Upper lobe of left lung (tissue), 6 donors: ENCODE data around the gene PLTP. TPM values are rescaled to one million over a fixed set of nuclear protein-coding genes. Genes with fewer than 3 reads are reported as not detected.
A peak's percentile ranks its signal among the peaks of the same experiment; 100 is the strongest.

ENCODE experiments used
- ATAC-seq, 2 donors: fragments of 200-7000 bp; cut with Tn5 transposase; one replicate each; pipeline ENCODE4 v1.9.1; 2022; ENCODE audit warnings: mild to moderate bottlenecking in 2 of 2, moderate library complexity in 2 of 2; ENCODE audit not compliant: low FRiP score in 2 of 2
- DNase-seq, 2 donors: peaks; one replicate each; pipeline ENCODE4 v3.0.0-alpha.2; 2019 to 2020
- H3K27ac ChIP-seq, 4 donors: fragments of 200-600 bp; sonication (generic); one replicate each; pipeline ENCODE4 v1.5.1; 2016 to 2019
- H3K27me3 ChIP-seq, 4 donors: fragments of 200-600 bp; sonication (generic); one replicate each; pipeline ENCODE4 v1.5.1; 2017 to 2019
- H3K36me3 ChIP-seq, 4 donors: fragments of 200-600 bp; sonication (generic); one replicate each; pipeline ENCODE4 v1.5.1; 2016 to 2019
- H3K4me1 ChIP-seq, 4 donors: fragments of 200-600 bp; sonication (generic); one replicate each; pipeline ENCODE4 v1.5.1; 2018 to 2019
- H3K4me3 ChIP-seq, 4 donors: fragments of 200-600 bp; sonication (generic); one replicate each; pipeline ENCODE4 v1.5.1; 2017 to 2019; ENCODE audit warnings: mild to moderate bottlenecking in 2 of 4, moderate library complexity in 1 of 4
- H3K9me3 ChIP-seq, 4 donors: fragments of 200-600 bp; sonication (generic); one replicate each; pipeline ENCODE4 v1.5.1; 2018 to 2019
- EP300 ChIP-seq, 4 donors: sonication (generic); formaldehyde crosslinking; IDR thresholded peaks; one replicate each; pipeline ENCODE4 v1.5.1; 2017; ENCODE audit warnings: antibody characterized with exemption in 4 of 4, control low read depth in 2 of 4
- POLR2A ChIP-seq, 4 donors: fragments of 450-650 bp; IDR thresholded peaks; one replicate each; pipeline ENCODE4 v1.5.1; 2016 to 2017; ENCODE audit warnings: antibody characterized with exemption in 4 of 4, mild to moderate bottlenecking in 2 of 4
- POLR2AphosphoS5 ChIP-seq, 2 donors: sonication (generic); formaldehyde crosslinking; IDR thresholded peaks; one replicate each; pipeline ENCODE4 v1.5.1; 2017; ENCODE audit warnings: antibody characterized with exemption in 2 of 2
- WGBS, 2 donors: methylation state at CpG; one replicate each; pipeline ENCODE4 v1.1.5; 2017 to 2018; 5-methylcytosine and 5-hydroxymethylcytosine counted together
- total RNA-seq, 6 donors: library from RNA; depleted of rRNA in 4 of 6; stranded (reverse); fragments of >200 nt in 4 of 6; gene quantifications; one replicate each; pipeline versions ENCODE4 v1.1.0 to v1.2.1, GENCODE V29; 2016 to 2021
- TF ChIP-seq, protein P1 (sequence below), 6 experiments: fragments of 450-650 bp in 4 of 6; fragments of 200-600 bp in 2 of 6; sonication (generic) in 2 of 6; IDR thresholded peaks; one replicate each; pipeline ENCODE4 v1.5.1; 2016 to 2019; ENCODE audit warnings: antibody characterized with exemption in 6 of 6
- donor health status: DM: no; HTN: no; CAD: no; lungs with moderate emphysema.
- donor health status: DM: no; HTN: yes; CAD: no; lungs with severe emphysema.

The PLTP gene
- total RNA-seq, 6 donors from 2014 or later = 28.9 to 169 (median 57.8) TPM

DNA sequence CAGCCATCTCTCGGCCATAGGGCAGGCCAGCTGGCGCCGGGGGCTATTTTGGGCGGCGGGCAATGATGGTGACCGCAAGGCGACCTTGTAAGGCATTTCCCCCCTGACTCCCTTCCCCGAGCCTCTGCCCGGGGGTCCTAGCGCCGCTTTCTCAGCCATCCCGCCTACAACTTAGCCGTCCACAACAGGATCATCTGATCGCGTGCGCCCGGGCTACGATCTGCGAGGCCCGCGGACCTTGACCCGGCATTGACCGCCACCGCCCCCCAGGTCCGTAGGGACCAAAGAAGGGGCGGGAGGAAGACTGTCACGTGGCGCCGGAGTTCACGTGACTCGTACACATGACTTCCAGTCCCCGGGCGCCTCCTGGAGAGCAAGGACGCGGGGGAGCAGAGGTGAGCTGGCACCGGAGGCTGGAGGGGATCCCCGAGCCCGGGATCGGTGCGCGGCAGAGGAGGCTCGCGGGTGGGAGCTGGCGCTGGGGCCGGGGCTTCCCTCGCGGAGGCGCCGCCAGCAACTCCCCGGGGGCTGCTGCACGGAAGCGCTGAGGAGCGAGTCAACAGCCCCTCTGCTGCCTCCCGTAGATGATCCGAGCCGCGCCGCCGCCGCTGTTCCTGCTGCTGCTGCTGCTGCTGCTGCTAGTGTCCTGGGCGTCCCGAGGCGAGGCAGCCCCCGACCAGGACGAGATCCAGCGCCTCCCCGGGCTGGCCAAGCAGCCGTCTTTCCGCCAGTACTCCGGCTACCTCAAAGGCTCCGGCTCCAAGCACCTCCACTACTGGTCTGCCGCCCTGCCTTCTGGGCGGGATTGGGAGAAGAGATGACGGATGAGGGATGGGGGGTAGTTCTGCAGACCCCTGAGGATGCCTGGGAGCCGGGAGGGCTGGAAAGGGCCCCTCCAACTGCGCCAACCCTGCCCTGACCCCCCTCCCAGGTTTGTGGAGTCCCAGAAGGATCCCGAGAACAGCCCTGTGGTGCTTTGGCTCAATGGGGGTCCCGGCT, 20.7 kb downstream of the PLTP start, which contains the start of the genes CTSA and NEURL2:
CTSA (plus strand) TSS at position 351 of the 999 bp plus-strand sequence; CDS start at position 585, 234 bp downstream.
NEURL2 (minus strand) TSS at position 224 of the 999 bp plus-strand sequence; CDS start at position 7, 217 bp downstream.
- Histone ChIP-seq H3K9me3 (no peaks in the 10 kb centered on the region), H3K4me3 (peak within 1 kb of the TSS; percentile 71 to 96 (median 90)), H3K27me3 (no peaks in the 10 kb centered on the region), H3K4me1 (peaks cover 23 to 35% (median 28%) of the 10 kb centered on the region in 4 donors), H3K36me3 (peaks cover 11 to 45% (median 35%) of the 10 kb centered on the region in 4 donors), H3K27ac (peak within 1 kb of the TSS; percentile 59 to 91 (median 80))
- DNase-seq (peak; percentile 92 to 95), ATAC-seq (peak; percentile 86 to 92)
- 4 to 20% methylated on average over 3 to 46 of the region's 78 CpGs for WGBS, 2 donors
- peak; percentile 91 to 93 for TF ChIP-seq POLR2AphosphoS5 (IDR thresholded peaks at IDR 0.05)
- TF ChIP-seq POLR2A (IDR thresholded peaks at IDR 0.05) = peak in 3 of 4 donors; percentile 43 to 82 (median 64)
- TF ChIP-seq, protein P1, sequence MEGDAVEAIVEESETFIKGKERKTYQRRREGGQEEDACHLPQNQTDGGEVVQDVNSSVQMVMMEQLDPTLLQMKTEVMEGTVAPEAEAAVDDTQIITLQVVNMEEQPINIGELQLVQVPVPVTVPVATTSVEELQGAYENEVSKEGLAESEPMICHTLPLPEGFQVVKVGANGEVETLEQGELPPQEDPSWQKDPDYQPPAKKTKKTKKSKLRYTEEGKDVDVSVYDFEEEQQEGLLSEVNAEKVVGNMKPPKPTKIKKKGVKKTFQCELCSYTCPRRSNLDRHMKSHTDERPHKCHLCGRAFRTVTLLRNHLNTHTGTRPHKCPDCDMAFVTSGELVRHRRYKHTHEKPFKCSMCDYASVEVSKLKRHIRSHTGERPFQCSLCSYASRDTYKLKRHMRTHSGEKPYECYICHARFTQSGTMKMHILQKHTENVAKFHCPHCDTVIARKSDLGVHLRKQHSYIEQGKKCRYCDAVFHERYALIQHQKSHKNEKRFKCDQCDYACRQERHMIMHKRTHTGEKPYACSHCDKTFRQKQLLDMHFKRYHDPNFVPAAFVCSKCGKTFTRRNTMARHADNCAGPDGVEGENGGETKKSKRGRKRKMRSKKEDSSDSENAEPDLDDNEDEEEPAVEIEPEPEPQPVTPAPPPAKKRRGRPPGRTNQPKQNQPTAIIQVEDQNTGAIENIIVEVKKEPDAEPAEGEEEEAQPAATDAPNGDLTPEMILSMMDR (IDR thresholded peaks at IDR 0.05) = peak in 1 of 6 experiments; percentile 15
- TF ChIP-seq EP300 (IDR thresholded peaks at IDR 0.05) = peak in 1 of 4 donors; percentile 84

DNA sequence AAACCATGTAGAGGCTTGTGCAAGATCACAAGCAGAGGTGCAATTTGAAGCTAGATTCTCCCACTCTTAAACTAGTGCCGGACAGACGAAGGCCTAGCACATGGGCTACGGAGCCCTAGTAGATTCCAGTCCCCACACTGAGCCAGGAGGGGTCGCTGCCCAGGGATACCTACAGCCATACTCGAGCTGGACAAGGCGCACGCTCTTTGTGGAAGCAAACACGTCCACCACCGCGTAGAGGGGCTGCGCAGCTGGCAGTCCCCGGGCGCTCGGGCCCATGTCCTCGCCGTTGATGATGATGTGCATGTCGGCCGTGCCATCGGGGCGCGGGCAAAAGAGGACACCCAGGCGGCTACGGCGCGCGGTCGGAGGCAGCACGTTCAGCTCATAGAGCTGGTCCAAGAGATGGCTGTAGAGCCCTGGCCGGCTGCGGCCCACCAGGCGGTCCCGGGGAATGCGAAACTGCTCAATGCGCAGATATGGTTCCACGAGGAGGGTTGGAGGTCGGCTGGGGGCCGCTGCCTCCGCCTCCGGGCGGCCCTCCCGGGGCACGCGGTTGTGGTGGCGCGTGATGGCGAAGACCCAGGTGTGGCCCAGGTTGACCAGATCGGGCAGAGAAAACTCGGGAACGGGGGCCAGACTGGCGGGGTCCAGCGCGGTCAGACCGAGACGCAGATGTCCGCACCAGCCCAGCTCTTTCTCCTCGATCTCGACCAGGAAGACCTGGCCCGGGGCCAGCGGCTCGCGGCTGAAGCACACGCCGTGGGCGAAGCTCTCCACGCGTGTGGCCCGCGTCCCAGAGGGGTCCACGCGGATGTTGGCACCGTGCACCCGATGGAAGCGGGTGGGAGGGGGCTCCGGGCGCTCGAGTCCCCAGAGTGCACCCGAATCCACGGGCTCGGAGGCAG, 21.6 kb downstream of the PLTP start:
- WGBS, 2 donors = 2 to 4% methylated on average over 23 to 55 of the region's 79 CpGs
- Histone ChIP-seq H3K36me3 (peaks cover 8 to 45% (median 26%) of the 10 kb centered on the region in 4 donors), H3K4me3 (peak overlapping the region; percentile 71 to 96 (median 90)), H3K27me3 (no peaks in the 10 kb centered on the region), H3K4me1 (peaks cover 23 to 35% (median 28%) of the 10 kb centered on the region in 4 donors), H3K27ac (peak overlapping the region; percentile 59 to 91 (median 80)), H3K9me3 (no peaks in the 10 kb centered on the region)
- peak; percentile 90 to 92 for DNase-seq
- ATAC-seq = peak; percentile 83 to 91
- peak in 1 of 2 donors; percentile 48 for TF ChIP-seq POLR2AphosphoS5 (IDR thresholded peaks at IDR 0.05)
- TF ChIP-seq, protein P1 (IDR thresholded peaks at IDR 0.05) = peak; percentile 56 to 75 (median 68)
- TF ChIP-seq POLR2A (IDR thresholded peaks at IDR 0.05) = peak in 1 of 4 donors; percentile 25
- TF ChIP-seq EP300 (IDR thresholded peaks at IDR 0.05) = no peak

GRCh38 chr20:45888681-45889080, 23.3 kb downstream of the PLTP start:
- WGBS, 2 donors = 93 to 100% methylated on average over 2 to 3 of the region's 3 CpGs
- no peak overlapping the region for H3K4me3 ChIP-seq
- H3K4me1 ChIP-seq = peaks cover 26 to 44% (median 32%) of the 10 kb centered on the region in 4 donors
- no peaks in the 10 kb centered on the region for H3K9me3 ChIP-seq
- H3K36me3 ChIP-seq = peaks cover 0 to 40% (median 16%) of the 10 kb centered on the region in 4 donors
- no peak for TF ChIP-seq EP300 (IDR thresholded peaks at IDR 0.05)
- TF ChIP-seq POLR2A (IDR thresholded peaks at IDR 0.05) = no peak
- TF ChIP-seq, protein P1 (IDR thresholded peaks at IDR 0.05) = no peak
- no peak for TF ChIP-seq POLR2AphosphoS5 (IDR thresholded peaks at IDR 0.05)
- ATAC-seq (no peak), DNase-seq (no peak)
- no peaks in the 10 kb centered on the region for H3K27me3 ChIP-seq
- no peak overlapping the region for H3K27ac ChIP-seq

DNA sequence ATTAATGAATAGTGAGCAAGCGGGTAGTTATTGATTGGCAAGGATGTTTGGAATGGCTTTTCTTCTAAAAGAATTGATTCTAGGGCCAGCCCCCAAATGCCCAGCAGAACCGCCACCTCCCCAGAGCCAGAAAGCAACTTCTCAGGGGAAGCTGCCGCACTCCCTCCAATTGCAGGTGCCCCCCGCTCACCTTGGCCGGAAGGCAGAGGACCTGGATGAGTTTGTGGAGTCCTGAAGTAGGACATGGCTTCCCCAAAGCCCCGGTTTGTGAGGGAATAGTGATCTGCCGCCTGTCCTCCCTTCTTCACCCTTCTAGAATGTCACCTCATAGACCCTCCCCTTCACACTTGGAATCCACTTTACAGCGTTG, 24.6 kb downstream of the PLTP start, which contains the start of gene SPATA25:
SPATA25 (minus strand) TSS at position 277 of the 370 bp plus-strand sequence; CDS start at position 245, 32 bp downstream.
- no peaks in the 10 kb centered on the region for H3K27me3 ChIP-seq
- DNase-seq = no peak
- no peak for ATAC-seq
- H3K4me1 ChIP-seq = peaks cover 16 to 32% (median 23%) of the 10 kb centered on the region in 4 donors
- WGBS, 2 donors = 91 to 92% methylated on average over 8 of the region's 8 CpGs
- H3K9me3 ChIP-seq = no peaks in the 10 kb centered on the region
- H3K36me3 ChIP-seq = peaks cover 0 to 45% (median 20%) of the 10 kb centered on the region in 4 donors
- H3K4me3 ChIP-seq = no peak within 1 kb of the TSS
- H3K27ac ChIP-seq = no peak within 1 kb of the TSS
- no peak for TF ChIP-seq POLR2A (IDR thresholded peaks at IDR 0.05)
- no peak for TF ChIP-seq POLR2AphosphoS5 (IDR thresholded peaks at IDR 0.05)
- TF ChIP-seq, protein P1 (IDR thresholded peaks at IDR 0.05) = no peak
- TF ChIP-seq EP300 (IDR thresholded peaks at IDR 0.05) = no peak
